ENCODE data around the gene ZNF569.
"Not testable (repeated sequence)": the region's sequence is repeated elsewhere in the genome, so short reads cannot be mapped to it uniquely, and the experiment has no call there.

ZNF569 gene

DNA sequence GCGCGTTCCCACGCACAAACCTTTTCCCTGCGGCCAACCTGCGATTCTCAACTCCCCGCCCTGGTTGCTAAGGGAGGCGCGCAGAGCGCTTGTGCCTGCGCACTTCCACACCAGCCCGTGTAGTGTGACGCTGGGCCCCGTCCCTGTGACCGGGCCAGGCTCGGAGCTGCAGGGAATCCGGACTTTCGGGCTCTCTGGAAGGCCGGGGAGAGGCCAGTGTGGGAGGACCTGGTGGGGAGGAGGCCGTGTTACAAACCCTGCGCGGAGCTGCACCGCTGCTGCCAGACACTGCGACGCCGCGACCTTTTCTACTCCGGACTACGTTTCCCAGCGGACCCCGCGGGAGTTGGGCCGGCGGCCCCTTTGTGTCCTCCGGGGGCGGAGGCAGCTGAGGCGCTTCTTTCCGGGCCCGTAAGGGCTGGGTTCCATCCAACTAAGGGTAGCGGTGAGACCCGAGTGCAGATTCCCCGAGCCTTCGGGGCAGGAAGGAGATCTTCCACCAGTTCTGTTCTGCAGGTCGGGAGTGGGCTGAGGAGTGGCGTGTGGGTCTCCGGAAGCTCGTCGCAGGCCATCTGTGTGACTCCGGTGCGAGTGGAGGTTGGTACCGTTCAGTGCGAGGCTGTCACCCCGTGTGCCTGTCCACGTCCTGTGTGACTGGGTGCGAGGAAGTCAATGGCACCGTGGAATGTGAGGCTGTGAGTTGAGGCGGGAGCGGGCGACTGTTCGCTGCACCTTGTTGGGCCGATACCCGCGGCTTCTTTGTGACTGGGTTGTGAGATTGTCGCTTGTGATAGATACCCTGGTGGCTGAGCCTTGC, 1.9 kb upstream of the ZNF569 start, which contains the start of gene ZNF570:
ZNF570 (plus strand) TSS at position 396 of the 817 bp plus-strand sequence. CDS start 999 bp downstream, outside the sequence.
- peak; percentile 86; the same call in 1 of the 2 replicates for TF ChIP-seq POLR2A (IDR thresholded peaks at IDR 0.05; ENCODE audit: low read depth, low read length)
- TF ChIP-seq POLR2AphosphoS5 (IDR thresholded peaks at IDR 0.05; ENCODE audit: low read depth, low read length), result peak; percentile 79
- no peak for TF ChIP-seq TAF1 (IDR thresholded peaks at IDR 0.05; ENCODE audit: borderline replicate concordance, low read depth, low read length)
- DNase-seq (ENCODE audit: insufficient read length), result peak; percentile 51
- FAIRE-seq, result peak; percentile 84

DNA sequence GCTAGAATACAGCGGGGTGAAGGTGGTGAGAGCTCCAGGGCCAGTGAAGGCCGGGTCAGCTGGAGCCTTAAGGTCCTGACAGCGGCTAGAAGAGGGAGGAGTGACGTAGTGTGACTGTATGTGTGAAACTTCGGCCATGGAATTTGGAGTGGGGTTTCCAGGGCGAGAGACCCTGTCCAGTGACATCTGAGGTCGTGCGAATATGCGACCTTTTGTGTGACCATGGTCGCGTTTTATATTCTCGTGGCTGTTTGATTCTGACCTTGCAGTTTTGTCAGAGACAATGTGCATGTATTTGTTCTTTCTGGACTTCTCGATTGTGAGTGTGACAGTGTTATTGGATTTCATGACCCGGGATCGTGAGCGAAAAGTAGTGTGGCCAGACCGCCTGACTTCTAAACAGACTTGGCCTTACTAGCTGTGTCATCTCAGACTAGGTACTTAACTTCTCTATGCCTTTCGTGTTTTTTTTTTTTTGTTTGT, 405 bp upstream of the ZNF569 start:
- no peak for FAIRE-seq
- DNase-seq (ENCODE audit: insufficient read length), result no peak
- TF ChIP-seq POLR2AphosphoS5 (IDR thresholded peaks at IDR 0.05; ENCODE audit: low read depth, low read length) (no peak), TAF1 (IDR thresholded peaks at IDR 0.05; ENCODE audit: borderline replicate concordance, low read depth, low read length) (no peak), POLR2A (IDR thresholded peaks at IDR 0.05; ENCODE audit: low read depth, low read length) (no peak)

DNA sequence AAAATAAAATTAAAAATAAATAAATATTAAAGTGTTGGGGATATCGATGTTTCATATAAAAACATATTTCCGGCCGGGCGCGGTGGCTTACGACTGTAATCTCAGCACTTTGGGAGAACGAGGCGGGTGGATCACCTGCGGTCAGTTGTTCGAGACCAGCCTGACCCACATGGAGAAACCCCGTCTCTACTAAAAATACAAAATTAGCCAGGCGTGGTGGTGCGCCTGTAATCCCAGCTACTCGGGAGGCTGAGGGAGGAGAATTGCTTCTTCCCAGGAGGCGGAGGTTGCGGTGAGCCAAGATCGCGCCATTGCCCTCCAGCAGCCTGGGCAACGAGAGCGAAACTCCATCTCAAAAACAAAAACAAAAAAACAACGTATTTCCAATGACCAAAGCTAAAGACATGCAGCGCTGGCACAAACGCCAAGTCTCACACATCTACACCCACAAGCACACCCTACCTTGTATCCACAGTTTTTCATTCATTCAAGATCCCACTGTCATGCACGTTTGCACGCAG, 907 bp downstream of the ZNF569 start:
- TF ChIP-seq POLR2A (IDR thresholded peaks at IDR 0.05; ENCODE audit: low read depth, low read length) (no peak), POLR2AphosphoS5 (IDR thresholded peaks at IDR 0.05; ENCODE audit: low read depth, low read length) (no peak), TAF1 (IDR thresholded peaks at IDR 0.05; ENCODE audit: borderline replicate concordance, low read depth, low read length) (no peak)
- FAIRE-seq, result no peak
- DNase-seq (ENCODE audit: insufficient read length), result no peak

DNA sequence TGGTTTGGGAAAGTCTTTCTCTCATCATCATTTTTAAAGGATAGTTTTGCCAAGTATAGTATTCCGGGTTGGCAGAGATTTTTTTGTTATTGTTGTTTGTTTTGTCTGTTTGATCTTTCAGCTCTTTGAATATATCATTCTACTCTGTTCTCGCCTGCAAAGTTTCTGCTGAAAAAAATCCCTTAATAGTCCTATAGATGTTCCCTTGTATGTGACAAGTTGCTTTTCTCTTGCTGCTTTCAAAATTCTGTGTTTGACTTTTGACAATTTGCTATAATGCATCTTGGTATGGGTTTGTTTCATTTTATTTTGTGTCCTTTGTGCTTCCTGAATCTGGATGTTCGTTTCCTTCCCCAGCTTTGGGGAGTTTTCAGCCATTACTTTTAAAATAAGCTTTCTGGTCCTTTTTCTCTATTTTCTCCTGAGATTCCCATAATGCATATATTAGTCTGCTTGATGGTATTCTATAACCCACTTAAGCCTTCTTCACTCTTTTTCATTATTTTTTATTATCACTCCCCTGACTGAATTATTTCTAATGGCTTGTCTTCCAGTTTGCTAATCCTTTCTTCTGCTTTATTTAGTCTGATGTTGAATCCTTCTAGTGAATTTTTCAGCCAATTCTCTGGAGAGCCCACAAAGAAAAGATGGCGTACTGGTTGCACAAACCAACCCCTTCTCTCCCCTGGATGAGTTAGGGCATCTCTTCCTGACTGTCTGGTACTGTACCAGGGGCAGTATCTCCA, 14.6 kb downstream of the ZNF569 start:
- no peak for TF ChIP-seq POLR2A (IDR thresholded peaks at IDR 0.05; ENCODE audit: low read depth, low read length)
- no peak for TF ChIP-seq TAF1 (IDR thresholded peaks at IDR 0.05; ENCODE audit: borderline replicate concordance, low read depth, low read length)
- TF ChIP-seq POLR2AphosphoS5 (IDR thresholded peaks at IDR 0.05; ENCODE audit: low read depth, low read length), result no peak
- no peak for DNase-seq (ENCODE audit: insufficient read length)
- FAIRE-seq, result no peak

DNA sequence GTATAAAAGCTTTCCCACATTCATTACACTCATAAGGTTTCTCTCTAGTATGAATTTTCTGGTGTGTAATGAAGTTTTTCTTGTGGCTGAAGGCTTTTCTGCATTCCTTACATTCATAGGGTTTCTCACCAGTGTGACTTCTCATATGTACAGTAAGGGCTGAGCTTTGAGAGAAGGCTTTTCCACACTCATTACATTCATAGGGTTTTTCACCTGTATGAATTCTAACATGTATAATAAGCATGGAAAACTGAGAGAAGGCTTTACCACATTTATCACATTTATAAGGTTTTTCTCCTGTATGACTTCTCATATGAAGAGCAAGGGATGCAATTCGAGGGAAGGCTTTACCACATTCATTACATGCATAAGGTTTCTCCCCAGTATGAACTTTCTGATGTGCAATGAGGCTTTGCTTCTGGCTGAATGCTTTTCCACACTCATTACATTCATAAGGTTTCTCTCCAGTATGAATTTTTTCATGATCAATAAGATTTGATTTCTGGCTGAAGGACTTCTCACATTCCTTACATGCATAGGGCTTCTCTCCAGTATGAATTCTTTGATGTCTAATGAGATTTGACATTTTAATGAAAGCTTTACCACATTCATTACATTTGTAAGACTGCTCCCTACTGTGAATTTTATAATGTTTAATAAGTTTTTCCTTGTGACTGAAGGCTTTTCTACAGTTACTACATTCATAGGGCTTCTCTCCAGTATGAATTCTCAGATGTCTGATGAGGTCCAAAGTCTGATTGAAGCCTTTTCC, 53.7 kb downstream of the ZNF569 start:
- no peak for TF ChIP-seq POLR2AphosphoS5 (IDR thresholded peaks at IDR 0.05; ENCODE audit: low read depth, low read length)
- DNase-seq (ENCODE audit: insufficient read length), result no peak
- no peak for FAIRE-seq

DNA sequence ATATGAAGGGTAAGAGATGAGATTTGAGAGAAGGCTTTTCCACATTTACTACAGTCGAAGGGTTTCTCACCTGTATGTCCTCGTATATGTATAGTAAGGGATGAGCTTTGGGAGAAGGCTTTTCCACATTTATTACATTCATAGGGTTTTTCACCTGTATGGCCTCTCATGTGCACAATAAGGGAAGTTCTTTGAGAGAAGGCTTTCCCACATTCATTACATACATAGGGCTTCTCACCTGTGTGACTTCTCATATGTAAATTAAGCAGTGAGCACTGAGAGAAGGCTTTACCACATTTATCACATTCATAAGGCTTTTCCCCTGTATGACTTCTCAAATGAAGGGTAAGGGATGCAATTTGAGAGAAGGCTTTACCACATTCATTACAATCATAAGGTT, 54.5 kb downstream of the ZNF569 start:
- FAIRE-seq (no peak), DNase-seq (ENCODE audit: insufficient read length) (no peak)
- no peak for TF ChIP-seq POLR2A (IDR thresholded peaks at IDR 0.05; ENCODE audit: low read depth, low read length)
- no peak for TF ChIP-seq POLR2AphosphoS5 (IDR thresholded peaks at IDR 0.05; ENCODE audit: low read depth, low read length)
- TF ChIP-seq TAF1 (IDR thresholded peaks at IDR 0.05; ENCODE audit: borderline replicate concordance, low read depth, low read length), result no peak

DNA sequence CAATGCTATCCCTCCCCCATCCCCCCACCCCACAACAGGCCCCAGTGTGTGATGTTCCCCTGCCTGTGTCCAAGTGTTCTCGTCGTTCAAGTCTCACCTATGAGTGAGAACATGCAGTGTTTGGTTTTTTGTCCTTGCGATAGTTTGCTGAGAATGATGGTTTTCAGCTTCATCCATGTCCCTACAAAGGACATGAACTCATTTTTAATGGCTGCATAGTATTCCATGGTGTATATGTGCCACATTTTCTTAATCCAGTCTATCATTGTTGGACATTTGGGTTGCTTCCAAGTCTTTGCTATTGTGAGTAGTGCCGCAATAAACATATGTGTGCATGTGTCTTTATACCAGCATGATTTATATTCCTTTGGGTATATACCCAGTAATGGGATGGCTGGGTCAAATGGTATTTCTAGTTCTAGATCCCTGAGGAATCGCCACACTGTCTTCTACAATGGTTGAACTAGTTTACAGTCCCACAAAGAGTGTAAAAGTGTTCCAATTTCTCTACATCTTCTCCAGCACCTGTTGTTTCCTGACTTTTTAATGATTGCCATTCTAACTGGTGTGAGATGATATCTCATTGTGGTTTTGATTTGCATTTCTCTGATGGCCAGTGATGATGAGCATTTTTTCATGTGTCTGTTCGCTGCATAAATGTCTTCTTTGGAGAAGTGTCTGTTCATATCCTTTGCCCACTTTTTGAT, 61.0 kb downstream of the ZNF569 start:
- DNase-seq (ENCODE audit: insufficient read length); FAIRE-seq: not testable (repeated sequence)

DNA sequence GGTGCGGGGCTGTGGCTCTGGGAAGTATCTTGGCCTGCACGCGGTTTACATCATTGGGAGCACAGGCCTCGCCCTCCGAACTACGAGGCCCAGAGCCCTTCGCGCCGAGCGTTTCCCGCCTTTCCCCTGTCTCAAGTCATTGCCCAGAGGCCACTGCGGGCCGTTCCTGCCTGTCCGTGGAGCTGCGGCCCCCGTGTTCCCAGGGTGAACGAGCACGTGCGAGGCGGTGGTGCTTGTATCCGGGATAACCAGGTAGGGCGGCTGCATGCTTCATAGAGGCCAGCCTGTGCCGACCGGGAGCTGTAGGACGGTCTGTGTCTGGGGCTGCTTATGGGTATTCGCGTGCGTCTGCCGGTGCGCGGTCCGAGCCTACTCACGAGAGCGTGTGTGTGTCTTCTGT, 63.8 kb downstream of the ZNF569 start:
- no peak for TF ChIP-seq POLR2AphosphoS5 (IDR thresholded peaks at IDR 0.05; ENCODE audit: low read depth, low read length)
- DNase-seq (ENCODE audit: insufficient read length) (no peak), FAIRE-seq (no peak)

DNA sequence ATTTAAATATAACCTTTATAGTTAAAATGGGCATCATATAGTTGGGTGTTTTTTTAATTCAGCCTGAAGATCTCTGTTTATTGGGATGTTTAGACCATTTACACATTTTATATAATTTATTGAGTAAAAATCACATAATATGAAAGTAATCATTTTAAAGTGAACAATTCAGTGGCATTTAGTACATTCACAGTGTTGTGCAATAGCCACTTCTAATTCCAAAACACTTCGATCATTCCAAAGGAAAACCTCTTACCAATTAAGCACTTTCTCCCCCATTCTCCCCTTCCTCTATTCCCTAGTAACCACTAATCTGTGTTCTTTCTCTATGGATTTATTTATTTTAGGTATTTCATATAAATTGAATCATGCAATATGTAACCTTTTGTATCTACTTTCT, 66.2 kb downstream of the ZNF569 start:
- DNase-seq (ENCODE audit: insufficient read length) (no peak), FAIRE-seq (no peak)
- TF ChIP-seq POLR2A (IDR thresholded peaks at IDR 0.05; ENCODE audit: low read depth, low read length) (no peak), TAF1 (IDR thresholded peaks at IDR 0.05; ENCODE audit: borderline replicate concordance, low read depth, low read length) (no peak), POLR2AphosphoS5 (IDR thresholded peaks at IDR 0.05; ENCODE audit: low read depth, low read length) (no peak)

DNA sequence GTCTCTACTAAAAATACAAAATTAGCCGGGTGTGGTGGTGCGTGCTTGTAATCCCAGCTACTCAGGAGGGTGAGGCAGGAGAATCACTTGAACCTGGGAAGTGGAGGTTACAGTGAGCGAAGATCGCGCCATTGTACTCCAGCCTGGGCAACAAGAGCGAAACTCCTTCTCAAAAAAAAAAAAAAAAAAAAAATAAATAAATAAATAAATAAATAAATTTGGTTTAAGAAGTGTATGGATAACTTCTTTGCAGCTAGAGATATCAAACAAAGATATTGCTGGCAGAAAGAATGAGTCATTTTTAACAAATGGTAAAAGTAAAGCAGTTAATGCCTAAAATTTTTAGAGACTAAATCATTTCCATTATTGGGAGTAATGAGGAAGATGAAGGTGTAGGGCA, 75.8 kb downstream of the ZNF569 start:
- not testable (repeated sequence) for DNase-seq (ENCODE audit: insufficient read length); FAIRE-seq

DNA sequence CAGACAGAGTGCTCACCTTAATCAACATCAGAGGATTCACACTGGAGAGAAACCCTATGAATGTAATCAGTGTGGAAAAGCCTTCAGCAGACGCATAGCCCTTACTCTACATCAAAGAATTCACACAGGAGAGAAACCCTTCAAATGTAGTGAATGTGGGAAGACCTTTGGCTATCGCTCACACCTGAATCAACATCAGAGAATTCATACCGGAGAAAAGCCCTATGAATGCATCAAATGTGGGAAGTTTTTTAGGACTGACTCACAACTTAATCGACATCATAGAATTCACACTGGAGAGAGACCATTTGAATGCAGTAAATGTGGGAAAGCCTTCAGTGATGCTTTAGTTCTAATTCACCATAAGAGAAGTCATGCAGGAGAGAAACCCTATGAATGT, 78.0 kb downstream of the ZNF569 start:
- FAIRE-seq, result no peak
- no peak for DNase-seq (ENCODE audit: insufficient read length)
- TF ChIP-seq POLR2A (IDR thresholded peaks at IDR 0.05; ENCODE audit: low read depth, low read length) (no peak), TAF1 (IDR thresholded peaks at IDR 0.05; ENCODE audit: borderline replicate concordance, low read depth, low read length) (no peak), POLR2AphosphoS5 (IDR thresholded peaks at IDR 0.05; ENCODE audit: low read depth, low read length) (no peak)
